Measurements from ENCODE around the gene PIGZ. TPM values are rescaled to one million over a fixed set of nuclear protein-coding genes. Genes with fewer than 3 reads are reported as not detected.

The PIGZ gene
- total and polyA plus RNA-seq, 4 donors, result 0.99 to 2.4 (median 1.6) TPM

GRCh38 chr3:196949285-196949619 is 19.4 kb downstream of the PIGZ start:
- 92% methylated on average over 6 of the region's 6 CpGs for WGBS
- no peak overlapping the region for H3K4me3 ChIP-seq (ENCODE audit: low read depth in 1 of 3, low read length in 3 of 3)
- peaks cover 0 to 2% (median 0%) of the 10 kb centered on the region in 4 donors for H3K36me3 ChIP-seq (ENCODE audit: control insufficient read depth in 4 of 4, insufficient read depth in 3 of 4, low read depth in 1 of 4, low read length in 3 of 4)
- H3K4me1 ChIP-seq (ENCODE audit: control insufficient read depth in 4 of 4, insufficient read depth in 4 of 4, low read length in 3 of 4), result peaks cover 0 to 2% (median 0%) of the 10 kb centered on the region in 4 donors
- TF ChIP-seq, protein P1, sequence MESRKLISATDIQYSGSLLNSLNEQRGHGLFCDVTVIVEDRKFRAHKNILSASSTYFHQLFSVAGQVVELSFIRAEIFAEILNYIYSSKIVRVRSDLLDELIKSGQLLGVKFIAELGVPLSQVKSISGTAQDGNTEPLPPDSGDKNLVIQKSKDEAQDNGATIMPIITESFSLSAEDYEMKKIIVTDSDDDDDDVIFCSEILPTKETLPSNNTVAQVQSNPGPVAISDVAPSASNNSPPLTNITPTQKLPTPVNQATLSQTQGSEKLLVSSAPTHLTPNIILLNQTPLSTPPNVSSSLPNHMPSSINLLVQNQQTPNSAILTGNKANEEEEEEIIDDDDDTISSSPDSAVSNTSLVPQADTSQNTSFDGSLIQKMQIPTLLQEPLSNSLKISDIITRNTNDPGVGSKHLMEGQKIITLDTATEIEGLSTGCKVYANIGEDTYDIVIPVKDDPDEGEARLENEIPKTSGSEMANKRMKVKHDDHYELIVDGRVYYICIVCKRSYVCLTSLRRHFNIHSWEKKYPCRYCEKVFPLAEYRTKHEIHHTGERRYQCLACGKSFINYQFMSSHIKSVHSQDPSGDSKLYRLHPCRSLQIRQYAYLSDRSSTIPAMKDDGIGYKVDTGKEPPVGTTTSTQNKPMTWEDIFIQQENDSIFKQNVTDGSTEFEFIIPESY (IDR thresholded peaks at IDR 0.05), result no peak
- TF ChIP-seq EGR1 (IDR thresholded peaks at IDR 0.05; ENCODE audit: low read depth in 2 of 2) (no peak), NR2F2 (IDR thresholded peaks at IDR 0.05) (no peak), JUND (IDR thresholded peaks at IDR 0.05) (no peak), FOXA2 (IDR thresholded peaks at IDR 0.05) (no peak), RXRA (IDR thresholded peaks at IDR 0.05) (no peak)
- TF ChIP-seq, protein P2, sequence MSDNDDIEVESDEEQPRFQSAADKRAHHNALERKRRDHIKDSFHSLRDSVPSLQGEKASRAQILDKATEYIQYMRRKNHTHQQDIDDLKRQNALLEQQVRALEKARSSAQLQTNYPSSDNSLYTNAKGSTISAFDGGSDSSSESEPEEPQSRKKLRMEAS (IDR thresholded peaks at IDR 0.05), result no peak
- H3K9ac ChIP-seq (ENCODE audit: low read depth in 1 of 2, low read length in 2 of 2), result no peak overlapping the region
- no peaks in the 10 kb centered on the region for H3K9me3 ChIP-seq (ENCODE audit: control insufficient read depth in 4 of 4, low read length in 3 of 4)
- no peak for DNase-seq (ENCODE audit: low spot score)
- H3K27ac ChIP-seq (ENCODE audit: low read depth in 1 of 2, low read length in 2 of 2), result no peak overlapping the region
- H3K27me3 ChIP-seq (ENCODE audit: control insufficient read depth in 4 of 4, insufficient read depth in 4 of 4, low read length in 3 of 4), result no peaks in the 10 kb centered on the region

- peaks cover 0 to 2% (median 0%) of the 10 kb centered on the region in 4 donors for H3K36me3 ChIP-seq (ENCODE audit: control insufficient read depth in 4 of 4, insufficient read depth in 3 of 4, low read depth in 1 of 4, low read length in 3 of 4)
- no peaks in the 10 kb centered on the region for H3K9me3 ChIP-seq (ENCODE audit: control insufficient read depth in 4 of 4, low read length in 3 of 4)
- peaks cover 0 to 6% (median 3%) of the 10 kb centered on the region in 4 donors for H3K4me1 ChIP-seq (ENCODE audit: control insufficient read depth in 4 of 4, insufficient read depth in 4 of 4, low read length in 3 of 4)
- WGBS, result 57% methylated on average over 22 of the region's 22 CpGs
- TF ChIP-seq RAD21 (IDR thresholded peaks at IDR 0.05) (no peak), FOXA1 (IDR thresholded peaks at IDR 0.05) (no peak), HNF4A (conservative IDR thresholded peaks at IDR 0.05) (no peak), YY1 (IDR thresholded peaks at IDR 0.05) (no peak), EGR1 (IDR thresholded peaks at IDR 0.05; ENCODE audit: low read depth in 2 of 2) (no peak), JUND (IDR thresholded peaks at IDR 0.05) (no peak), GABPA (IDR thresholded peaks at IDR 0.05 in 1 of 2, conservative IDR thresholded peaks at IDR 0.05 in 1 of 2) (no peak), NR2F2 (IDR thresholded peaks at IDR 0.05) (no peak)
- TF ChIP-seq, protein P3, sequence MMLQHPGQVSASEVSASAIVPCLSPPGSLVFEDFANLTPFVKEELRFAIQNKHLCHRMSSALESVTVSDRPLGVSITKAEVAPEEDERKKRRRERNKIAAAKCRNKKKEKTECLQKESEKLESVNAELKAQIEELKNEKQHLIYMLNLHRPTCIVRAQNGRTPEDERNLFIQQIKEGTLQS (IDR thresholded peaks at IDR 0.05), result no peak
- TF ChIP-seq, protein P4, sequence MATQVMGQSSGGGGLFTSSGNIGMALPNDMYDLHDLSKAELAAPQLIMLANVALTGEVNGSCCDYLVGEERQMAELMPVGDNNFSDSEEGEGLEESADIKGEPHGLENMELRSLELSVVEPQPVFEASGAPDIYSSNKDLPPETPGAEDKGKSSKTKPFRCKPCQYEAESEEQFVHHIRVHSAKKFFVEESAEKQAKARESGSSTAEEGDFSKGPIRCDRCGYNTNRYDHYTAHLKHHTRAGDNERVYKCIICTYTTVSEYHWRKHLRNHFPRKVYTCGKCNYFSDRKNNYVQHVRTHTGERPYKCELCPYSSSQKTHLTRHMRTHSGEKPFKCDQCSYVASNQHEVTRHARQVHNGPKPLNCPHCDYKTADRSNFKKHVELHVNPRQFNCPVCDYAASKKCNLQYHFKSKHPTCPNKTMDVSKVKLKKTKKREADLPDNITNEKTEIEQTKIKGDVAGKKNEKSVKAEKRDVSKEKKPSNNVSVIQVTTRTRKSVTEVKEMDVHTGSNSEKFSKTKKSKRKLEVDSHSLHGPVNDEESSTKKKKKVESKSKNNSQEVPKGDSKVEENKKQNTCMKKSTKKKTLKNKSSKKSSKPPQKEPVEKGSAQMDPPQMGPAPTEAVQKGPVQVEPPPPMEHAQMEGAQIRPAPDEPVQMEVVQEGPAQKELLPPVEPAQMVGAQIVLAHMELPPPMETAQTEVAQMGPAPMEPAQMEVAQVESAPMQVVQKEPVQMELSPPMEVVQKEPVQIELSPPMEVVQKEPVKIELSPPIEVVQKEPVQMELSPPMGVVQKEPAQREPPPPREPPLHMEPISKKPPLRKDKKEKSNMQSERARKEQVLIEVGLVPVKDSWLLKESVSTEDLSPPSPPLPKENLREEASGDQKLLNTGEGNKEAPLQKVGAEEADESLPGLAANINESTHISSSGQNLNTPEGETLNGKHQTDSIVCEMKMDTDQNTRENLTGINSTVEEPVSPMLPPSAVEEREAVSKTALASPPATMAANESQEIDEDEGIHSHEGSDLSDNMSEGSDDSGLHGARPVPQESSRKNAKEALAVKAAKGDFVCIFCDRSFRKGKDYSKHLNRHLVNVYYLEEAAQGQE (IDR thresholded peaks at IDR 0.05), result no peak
- H3K4me3 ChIP-seq (ENCODE audit: low read depth in 1 of 3, low read length in 3 of 3), result no peak overlapping the region
- DNase-seq (ENCODE audit: low spot score), result no peak
- no peak overlapping the region for H3K27ac ChIP-seq (ENCODE audit: low read depth in 1 of 2, low read length in 2 of 2)
- H3K27me3 ChIP-seq (ENCODE audit: control insufficient read depth in 4 of 4, insufficient read depth in 4 of 4, low read length in 3 of 4), result no peaks in the 10 kb centered on the region
- H3K9ac ChIP-seq (ENCODE audit: low read depth in 1 of 2, low read length in 2 of 2), result no peak overlapping the region
Measured at GRCh38 chr3:196948442-196949284, 20.0 kb downstream of the PIGZ start.
